Fibroblast of peridontal ligament (primary cell): ENCODE data around the gene RHOT1.
"Not testable (repeated sequence)": the region's sequence is repeated elsewhere in the genome, so short reads cannot be mapped to it uniquely, and the experiment has no call there.

Source experiments
- DNase-seq: peaks from one replicate; pipeline ENCODE4 v3.0.0-alpha.2; 2010; ENCODE audit errors: extremely low read depth

Gene RHOT1

GRCh38 chr17:32227910-32228309, 85.6 kb downstream of the RHOT1 start:
- no peak for DNase-seq

DNA sequence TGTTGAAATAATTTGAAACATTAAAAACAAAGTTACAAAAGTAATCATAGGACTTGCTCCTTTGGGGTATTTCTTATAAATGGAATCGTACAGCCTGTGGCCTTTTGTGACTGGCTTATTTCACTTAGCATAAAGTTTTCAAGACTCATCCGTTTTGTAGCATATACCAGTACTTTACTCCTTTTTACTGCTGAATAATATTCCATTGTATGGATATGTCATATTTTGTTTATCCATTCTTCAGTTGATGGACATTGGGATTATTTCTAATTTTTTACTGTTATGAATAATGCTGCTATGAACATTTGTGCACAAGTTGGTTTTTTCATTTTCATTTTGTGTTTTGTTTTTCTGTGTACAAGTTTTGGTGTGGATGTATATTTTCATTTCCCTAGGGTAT, 93.3 kb downstream of the RHOT1 start:
- DNase-seq = no peak

DNA sequence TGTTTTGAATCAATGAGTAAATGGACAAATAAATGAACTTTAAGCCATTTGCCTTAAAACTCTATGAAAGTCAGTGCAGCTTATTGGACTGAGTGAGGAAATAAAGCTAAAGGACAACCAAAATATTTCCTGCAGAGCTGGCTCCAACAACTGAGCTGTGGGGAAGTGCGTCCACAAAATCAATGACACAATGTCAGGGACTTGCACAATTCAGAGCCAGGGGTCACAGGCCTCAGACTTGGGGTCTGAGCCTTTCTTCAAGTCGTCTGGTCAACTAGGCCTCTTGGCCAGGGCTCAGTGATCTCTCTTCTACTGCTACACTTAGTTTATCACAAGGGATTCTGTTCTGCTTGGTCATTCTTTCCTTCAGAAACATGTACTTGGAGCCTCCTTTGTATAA, 97.2 kb downstream of the RHOT1 start:
- no peak for DNase-seq

DNA sequence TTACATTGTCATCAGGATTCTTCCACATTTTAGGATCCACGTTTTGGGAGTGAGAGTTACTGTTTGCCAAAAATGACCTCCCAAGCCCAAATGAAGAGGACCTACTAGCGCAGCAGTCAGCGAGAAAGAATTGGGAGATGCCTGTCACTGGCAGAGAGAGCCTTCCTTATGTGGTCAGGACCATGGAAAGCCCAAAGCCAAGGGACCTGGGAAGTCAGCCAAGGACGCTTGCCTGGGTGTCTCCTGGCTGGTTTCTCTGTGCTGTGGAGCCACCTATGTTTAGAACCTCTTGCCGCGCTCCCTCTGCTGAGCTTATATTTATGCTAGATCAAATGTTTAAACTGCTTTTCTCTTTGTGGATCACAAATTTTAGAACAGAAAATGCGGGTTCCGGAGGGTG, 98.4 kb downstream of the RHOT1 start:
- DNase-seq = peak; percentile 10

GRCh38 chr17:32241640-32242039, 99.3 kb downstream of the RHOT1 start:
- DNase-seq = no peak

- DNase-seq = no peak
Measured at GRCh38 chr17:32249475-32249874, 107.2 kb downstream of the RHOT1 start.

- DNase-seq = peak; percentile 75
Measured at GRCh38 chr17:32253117-32253611, 110.9 kb downstream of the RHOT1 start.

GRCh38 chr17:32256012-32256700, 113.9 kb downstream of the RHOT1 start:
- DNase-seq = peak; percentile 33

GRCh38 chr17:32256701-32257019, 114.4 kb downstream of the RHOT1 start:
- DNase-seq = no peak

DNA sequence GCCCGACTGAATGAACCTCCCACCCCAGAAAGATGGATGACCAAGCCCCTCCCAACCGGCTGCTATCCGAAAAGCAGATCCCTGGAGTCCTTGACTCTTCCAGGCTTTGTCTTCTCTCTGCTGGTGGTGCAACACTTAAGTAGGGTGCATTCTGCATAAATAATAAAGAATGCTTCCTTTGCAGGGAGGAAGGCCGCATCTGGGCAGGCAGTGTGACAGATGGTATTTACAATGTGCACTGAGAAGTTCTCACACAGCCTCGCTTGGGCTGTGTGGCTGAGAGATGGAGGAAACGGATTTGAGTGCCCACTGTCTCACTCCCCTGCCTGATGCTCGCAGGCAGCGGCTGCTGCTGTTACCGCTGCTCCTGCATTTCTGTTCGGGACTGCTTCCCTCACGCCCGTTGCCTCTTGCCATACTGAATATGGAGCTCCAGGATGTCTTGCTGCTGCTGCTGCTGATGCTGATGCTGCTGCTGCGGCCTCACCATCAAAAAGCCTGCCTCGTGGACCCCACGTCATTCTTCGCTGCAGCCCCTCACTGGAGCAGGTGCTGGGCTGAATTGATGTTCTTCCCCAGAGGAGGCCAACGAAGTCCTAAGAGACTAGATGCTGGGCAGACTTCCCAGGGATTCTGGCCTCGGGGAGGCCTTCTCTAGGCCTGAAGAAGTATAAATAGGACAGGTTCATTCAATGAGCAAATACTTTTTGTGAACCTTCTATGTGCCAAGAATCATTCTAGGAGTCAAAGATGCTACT, 116.3 kb downstream of the RHOT1 start:
- no peak for DNase-seq

GRCh38 chr17:32259586-32259985, 117.3 kb downstream of the RHOT1 start:
- peak; percentile 75 for DNase-seq

DNA sequence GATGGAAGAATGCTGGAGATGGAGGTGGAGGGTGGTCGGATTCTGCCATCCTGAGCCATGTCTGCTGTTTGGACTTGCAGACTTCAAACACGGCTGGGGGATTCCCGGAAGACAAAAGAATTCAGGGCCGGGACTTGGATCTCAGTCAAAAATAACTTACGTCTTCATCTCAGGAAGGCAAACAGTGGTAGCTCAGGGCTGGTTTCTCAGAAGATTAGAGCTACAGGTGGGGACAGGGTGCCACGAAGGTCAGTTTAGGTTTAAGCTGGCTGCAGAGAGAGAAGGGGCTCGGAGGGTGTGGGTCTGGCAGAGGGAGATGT, 119.1 kb downstream of the RHOT1 start:
- no peak for DNase-seq

DNA sequence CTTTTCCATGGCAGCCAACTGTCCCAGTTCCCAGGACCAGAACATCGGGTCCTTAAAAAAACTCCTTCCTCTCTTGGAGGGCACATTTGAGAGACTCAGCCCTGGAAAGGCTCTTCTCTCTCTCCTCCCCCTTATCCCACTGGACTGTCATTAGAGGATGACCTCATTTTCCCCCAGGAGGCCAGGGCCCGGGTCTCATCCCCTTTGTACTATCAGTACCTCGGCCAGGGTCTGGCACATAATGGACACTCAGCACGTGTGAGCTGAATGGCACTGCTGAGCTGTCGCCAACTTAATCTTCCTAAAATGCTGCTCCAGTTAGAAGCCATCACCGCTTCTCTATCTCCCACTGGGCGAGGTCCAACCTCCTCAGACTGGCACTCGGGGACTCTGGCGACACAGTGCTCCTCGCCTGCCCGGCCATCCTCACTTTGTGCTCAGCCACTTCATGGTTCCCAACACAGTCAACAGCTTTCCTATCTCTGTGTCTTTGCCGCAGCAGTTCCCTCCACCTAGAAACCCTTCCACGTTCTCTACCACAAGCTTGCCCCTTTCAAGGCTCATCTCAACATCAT, 119.7 kb downstream of the RHOT1 start:
- no peak for DNase-seq

DNA sequence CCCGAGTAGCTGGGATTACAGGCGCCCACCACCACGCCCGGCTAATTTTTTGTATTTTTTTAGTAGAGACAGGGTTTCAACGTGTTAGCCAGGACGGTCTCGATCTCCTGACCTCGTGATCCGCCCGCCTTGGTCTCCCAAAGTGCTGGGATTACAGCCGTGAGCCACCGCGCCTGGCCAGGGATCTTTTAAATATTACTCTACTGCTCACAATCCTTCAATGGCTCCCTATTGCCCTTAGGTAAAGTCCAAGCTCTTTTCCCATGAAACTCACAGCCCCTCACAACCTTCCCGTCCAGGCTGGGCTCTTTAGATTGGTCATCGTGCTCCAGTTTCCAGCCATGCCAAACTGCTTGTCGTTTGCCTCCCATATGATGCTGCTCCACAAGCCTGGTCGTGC, 121.2 kb downstream of the RHOT1 start:
- not testable (repeated sequence) for DNase-seq

GRCh38 chr17:32264140-32264799, 122.0 kb downstream of the RHOT1 start:
- DNase-seq = no peak

DNA sequence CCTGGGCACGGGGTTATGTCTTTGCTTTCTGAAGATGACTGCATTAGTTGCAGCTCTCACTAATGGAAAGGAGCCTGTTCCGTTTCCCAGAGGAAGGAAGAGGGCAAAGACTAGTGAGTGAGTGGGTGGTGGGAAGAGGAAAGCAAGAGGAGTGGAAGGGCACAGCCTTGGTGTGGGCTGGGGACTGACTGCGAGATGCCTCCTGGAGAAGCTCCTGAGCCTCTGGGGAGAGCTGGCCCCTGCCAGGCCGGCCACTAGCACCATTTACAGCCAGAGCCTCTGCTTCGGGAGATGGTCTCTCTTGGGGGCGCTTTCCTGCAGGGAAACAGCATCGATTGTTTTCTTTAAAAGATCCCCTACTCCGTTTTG, 122.5 kb downstream of the RHOT1 start:
- DNase-seq = no peak

DNA sequence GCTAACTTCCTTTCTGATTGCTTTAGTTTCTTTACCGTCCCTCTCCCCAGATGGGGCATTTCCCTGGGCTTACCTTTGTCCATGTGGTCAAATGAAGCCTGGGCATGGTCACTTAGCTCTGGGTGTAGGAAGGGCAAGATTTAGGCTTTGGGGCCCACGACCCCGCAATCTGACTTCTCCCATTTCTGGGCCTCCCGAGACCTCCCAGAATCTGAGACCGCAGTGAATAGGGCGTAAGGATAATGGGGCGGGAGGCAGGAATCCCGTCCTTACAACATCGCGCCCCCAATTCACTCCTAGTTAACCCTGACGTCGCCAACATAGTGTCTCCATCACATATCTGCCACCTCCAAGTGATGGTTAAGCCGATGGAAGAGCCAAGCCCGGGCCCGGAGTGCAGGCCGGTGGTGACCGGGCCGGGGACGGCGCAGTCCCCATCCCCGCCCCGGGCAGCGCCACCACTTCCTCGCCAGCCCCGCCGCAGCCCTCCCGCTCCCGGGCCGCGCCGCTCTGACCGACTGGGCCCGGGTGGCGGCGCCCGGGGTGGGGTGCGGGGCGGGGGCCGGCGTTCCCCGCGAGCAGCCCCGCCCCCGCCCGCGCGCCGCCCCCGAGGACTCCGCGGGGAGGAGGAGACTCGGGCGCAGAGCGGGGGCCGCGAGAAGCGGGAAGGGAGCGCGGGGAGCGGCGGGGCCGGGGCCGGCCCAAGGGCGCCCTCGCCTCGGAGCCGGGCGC, 123.1 kb downstream of the RHOT1 start, which contains the start of gene RHBDL3:
Gene RHBDL3, plus strand, starts transcription at position 641 of the 732 bp plus-strand sequence. CDS start 358 bp downstream, outside the sequence.
- DNase-seq = no peak

GRCh38 chr17:32266051-32266388, 123.7 kb downstream of the RHOT1 start:
- DNase-seq = no peak

DNA sequence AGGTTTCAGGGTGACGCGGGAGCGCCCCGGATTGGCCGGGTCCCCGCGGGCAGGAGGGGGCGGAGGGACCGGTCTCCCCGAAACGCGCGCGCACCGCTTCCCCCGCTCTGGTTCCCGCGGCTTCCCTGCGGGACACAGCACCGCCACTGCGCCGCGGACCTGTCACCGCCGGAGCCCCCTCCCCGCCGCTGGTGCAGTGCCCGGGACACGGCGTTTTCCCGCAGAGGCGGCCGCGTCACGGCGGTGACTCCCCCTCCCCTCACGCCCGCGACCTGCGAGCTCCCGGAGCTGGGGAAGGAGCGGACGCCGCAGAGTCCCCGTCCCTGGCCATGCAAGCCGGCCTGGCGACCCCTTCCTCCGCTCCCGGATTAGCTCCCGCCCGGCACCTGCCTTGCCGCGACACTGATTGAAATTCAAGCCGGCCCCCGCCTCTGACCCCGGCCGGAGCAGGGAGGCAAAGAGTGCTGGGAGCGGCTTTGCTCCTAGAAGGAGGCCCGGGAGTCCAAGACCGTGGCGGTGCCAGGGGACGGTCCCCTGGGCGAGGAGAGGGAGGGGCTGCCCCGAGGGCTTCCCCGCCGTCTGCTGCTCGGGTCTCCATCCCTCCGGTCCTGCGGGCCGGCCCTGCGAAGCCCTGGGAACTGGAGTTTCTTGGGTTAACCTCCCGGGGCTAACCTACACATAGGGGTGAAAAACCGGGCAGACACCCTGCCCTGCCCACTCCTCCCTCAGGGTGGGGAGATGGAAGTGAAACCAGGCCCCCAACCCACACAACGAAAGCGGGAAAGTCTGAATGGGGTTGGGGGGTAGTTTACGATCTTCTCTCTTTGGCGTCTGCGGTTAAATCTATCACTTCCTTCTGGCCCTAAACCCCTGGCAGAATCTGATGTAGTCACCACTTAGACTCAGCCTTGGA, 124.3 kb downstream of the RHOT1 start:
- DNase-seq = no peak

GRCh38 chr17:32267690-32268205, 125.4 kb downstream of the RHOT1 start:
- no peak for DNase-seq
